Retinal pigment epithelial cell (primary cell): ENCODE measurements around the gene COX10.

Experiments used
- DNase-seq: peaks from one replicate; pipeline ENCODE4 v3.0.0-alpha.2; 2010; ENCODE audit warnings: low read depth
- H3K4me3 ChIP-seq: 2 replicates; pipeline ENCODE4 v1.5.1; 2011; ENCODE audit warnings: mild to moderate bottlenecking, low read length, control low read depth, moderate library complexity
- CTCF ChIP-seq: conservative IDR thresholded peaks from 2 replicates; pipeline ENCODE4 v1.5.1; 2011; ENCODE audit warnings: low read depth, low read length, control low read depth, inconsistent platforms

COX10 gene

GRCh38 chr17:14089179-14089578 is 19.9 kb downstream of the COX10 start:
- no peak overlapping the region for H3K4me3 ChIP-seq
- DNase-seq, result no peak
- TF ChIP-seq CTCF, result no peak

DNA sequence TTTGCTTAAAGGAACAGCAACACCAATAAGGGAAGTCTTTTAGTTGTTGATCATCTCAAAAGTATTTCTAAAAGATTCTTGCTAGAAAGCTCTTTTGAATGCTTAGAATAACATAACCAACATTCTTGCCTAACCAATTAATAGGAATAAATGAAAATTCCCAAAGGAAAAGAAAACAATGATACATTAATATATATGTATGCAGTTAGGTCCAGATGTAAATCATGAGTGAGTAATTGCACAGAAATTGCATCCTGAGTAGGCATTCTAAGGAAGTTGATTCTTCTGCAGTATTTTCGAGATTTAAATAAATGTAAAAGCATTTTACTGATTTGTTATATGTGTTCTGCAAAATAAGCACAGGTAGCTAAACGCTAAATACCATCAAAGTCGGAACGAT is 22.1 kb downstream of the COX10 start:
- no peak overlapping the region for H3K4me3 ChIP-seq
- no peak for TF ChIP-seq CTCF
- no peak for DNase-seq

DNA sequence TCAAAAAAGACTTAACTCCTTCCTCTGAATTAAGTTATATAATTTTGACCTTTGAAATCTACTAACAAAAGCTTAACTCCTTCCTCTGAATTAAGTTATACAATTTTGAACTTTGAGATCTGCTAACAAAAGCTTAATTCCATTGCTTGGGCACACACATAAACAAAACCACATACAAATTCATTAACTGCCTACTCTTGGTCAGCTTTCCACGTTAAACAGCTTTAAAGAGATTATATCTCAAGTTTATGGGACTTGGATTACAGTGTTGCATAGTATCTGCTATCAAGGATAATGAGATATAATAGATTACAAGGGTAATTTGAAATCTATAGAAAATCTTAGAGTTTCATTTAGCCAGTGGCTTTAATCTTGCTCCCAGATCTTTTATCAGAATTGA is 23.5 kb downstream of the COX10 start:
- DNase-seq, result peak; percentile 30
- H3K4me3 ChIP-seq, result no peak overlapping the region
- TF ChIP-seq CTCF, result no peak

DNA sequence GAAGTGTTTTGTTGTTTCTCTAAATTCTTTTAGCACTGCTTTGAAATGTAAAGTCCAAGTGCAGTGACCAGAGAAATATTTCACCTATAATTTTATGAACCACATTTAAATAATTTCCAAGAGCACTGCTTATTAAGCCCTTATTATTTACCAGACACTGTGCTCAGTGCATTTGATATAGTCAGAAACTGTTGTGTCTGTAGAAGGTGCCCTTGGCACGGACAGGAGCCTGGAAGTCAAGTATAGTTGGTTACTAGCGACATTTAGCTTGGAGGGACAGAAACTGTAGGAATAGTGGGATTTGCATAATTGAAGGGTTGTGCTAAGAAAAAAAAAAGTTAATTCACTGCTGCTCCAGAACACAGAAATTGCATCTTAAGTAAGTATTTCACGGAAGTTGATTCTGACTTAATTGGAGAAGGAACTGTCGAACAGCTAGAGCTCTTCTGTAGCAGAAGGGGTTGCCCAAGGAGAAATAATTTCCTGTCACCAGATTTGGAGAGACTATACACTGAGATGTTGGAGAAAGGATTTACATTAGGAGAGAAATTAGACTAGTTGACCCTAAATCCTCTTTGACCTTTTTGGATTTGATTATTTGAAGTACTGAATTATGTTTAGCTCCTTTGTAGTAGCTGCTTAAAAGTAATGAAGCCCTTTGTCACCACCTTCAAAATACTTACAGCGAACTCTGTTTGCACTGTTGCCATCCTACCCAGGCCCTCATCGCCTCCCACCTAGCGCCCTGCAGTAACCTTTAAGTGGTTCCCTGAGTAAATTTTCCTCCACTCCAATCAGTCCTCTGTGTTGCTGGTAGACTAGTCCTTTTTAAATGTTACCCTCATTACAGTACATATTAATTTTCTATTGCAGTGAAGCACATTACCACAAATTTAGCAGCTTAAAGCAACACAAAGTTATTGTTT is 25.6 kb downstream of the COX10 start:
- no peak for DNase-seq
- no peak overlapping the region for H3K4me3 ChIP-seq
- no peak for TF ChIP-seq CTCF

- DNase-seq, result no peak
- no peak overlapping the region for H3K4me3 ChIP-seq
- no peak for TF ChIP-seq CTCF
Observed at GRCh38 chr17:14095631-14096030, 26.3 kb downstream of the COX10 start.

- no peak for TF ChIP-seq CTCF
- H3K4me3 ChIP-seq, result no peak overlapping the region
- no peak for DNase-seq
Observed at GRCh38 chr17:14098246-14098645, 28.9 kb downstream of the COX10 start.

DNA sequence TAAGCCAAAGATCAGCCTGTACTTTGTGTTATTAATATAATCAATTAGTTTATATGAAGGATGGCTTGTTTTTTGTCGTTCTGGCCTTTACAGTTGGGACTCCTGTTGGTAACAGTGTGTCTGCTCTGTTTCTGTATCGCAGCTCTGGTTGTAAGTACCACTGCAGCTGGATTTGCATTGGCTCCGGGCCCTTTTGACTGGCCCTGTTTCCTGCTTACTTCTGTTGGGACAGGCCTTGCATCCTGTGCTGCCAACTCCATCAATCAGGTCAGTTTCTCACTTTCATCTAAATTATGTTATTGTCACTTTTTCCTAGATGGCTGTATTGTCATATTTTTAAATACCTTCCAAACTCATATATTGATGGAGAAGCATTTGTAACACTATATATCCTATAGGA is 32.7 kb downstream of the COX10 start:
- no peak for DNase-seq
- H3K4me3 ChIP-seq, result no peak overlapping the region
- no peak for TF ChIP-seq CTCF
